K562 treated with DMSO at 1 percent for 48 hours (cell line): ENCODE results near the gene CNNM4. TPM values are rescaled to one million over a fixed set of nuclear protein-coding genes. Genes with fewer than 3 reads are reported as not detected.

ENCODE experiments used
- total RNA-seq: library from RNA; unstranded; fragments of 300-600 nt; gene quantifications from 2 replicates; pipeline ENCODE4 v1.2.3, GENCODE V29; 2022; ENCODE audit warnings: low replicate concordance; ENCODE audit errors: extremely low read depth

Gene CNNM4
- not detected in 2 replicates for total RNA-seq

DNA sequence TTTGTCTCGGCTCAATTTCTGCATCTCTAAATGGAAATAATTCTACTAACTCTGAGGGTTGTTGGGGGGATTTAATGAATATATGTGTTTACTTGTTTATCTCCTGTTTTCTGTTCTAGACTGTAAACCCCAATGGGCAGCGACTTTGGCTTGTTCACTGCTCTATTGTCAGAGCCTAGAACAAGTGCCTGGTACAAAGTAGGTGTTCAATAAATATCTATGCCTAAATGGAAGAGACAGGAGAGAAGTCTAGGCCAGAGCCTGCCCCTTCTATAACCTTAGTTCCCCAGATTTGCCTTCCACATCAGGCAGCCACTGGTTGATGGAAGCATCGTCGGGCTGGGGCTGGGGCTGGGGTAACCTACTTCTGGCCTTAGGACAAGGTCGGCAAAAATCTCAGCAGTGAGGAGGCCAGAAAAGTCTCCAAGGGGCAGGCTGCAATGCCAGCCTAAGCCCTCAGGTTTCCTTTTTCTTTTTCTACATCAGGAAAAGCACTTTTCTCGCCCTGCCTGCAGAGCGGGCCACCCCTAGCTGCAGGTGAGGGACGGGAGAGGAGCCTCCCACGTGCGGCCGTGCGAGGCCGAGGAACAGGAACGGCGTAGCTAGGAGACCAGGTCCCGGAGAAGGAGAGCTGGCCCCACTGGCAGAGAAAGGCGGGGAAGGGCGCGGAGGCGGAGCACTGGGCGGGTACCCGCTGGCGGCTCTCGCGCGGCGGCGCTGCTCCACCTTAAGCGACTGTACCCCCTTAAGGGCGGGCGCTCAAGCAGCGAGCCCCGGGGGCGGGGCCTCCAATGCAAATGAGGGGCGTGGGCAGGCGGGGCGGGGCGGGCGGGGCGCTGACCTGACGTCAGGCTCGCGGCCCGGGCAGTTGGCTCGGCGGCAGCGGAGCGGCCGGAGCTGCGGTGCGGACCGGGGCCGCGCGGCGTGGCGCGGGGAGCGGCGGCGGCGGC lies at the start of gene CNNM4:
Gene CNNM4, plus strand, starts transcription at position 867 of the 950 bp plus-strand sequence. CDS start 98 bp downstream, outside the sequence.

DNA sequence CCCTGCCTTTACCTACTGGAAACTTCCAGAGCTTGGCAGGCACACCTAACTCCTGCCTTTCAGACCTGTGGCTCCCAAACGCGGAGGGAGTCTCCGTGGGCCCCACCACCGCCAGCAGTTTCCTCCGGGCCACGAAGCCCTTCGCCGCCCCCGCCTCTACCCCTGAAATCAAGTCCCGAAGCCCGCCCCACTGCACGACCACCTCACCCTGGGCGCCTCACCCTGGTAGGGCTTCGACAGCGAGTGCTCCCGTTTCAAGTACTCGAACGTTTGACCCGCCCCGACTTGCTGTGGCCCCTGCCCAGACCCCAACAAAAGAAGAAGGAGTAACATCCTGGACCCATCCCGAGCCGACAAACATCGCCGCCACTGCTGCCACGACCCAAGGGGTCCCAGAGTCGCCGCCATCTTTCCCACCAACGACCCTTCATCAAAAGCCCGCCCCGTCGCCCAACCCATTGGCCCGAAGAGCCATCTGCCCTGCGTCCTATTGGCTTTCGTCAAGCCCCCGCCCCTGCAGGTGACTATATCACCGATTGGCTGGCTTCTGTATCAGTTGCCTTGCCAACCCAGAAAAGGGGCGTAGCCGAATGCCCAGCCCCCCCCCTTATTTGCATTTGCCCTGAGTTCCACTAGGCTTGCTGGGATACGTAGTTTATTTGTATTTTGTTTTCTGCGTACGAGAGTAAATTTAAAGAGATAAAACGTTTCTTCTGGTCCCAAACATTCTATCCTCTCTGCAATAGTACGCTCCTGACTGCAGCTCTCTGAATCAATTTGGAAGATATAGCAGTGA lies 20.9 kb upstream of the CNNM4 start, which contains the start of gene LMAN2L:
Gene LMAN2L, minus strand, starts transcription at position 432 of the 796 bp plus-strand sequence. Its CDS starts 24 bp downstream, at position 408.

DNA sequence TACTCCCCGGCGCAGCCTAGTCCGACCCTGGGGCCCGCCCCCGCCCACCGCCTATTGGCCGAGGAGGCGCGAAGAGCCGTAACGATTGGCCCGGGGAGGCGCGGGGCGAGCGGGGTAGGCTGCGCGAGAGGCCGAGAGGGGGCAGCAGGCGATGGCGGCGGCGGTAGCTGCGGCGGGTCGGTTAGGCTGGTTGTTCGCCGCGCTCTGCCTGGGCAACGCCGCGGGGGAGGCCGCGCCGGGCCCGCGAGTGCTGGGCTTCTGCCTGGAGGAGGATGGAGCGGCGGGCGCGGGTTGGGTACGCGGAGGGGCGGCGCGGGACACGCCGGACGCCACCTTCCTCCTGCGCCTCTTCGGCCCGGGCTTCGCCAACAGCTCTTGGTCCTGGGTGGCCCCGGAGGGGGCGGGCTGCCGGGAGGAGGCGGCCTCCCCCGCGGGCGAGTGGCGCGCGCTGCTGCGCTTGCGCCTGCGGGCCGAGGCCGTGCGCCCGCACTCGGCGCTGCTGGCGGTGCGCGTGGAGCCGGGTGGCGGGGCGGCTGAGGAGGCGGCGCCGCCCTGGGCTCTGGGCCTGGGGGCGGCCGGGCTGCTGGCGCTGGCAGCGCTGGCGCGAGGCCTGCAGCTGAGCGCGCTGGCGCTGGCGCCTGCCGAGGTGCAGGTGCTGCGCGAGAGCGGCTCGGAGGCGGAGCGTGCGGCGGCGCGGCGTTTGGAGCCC lies 55.6 kb downstream of the CNNM4 start, which contains the start of gene CNNM3:
Gene CNNM3, plus strand, starts transcription at position 142 of the 709 bp plus-strand sequence. Its CDS starts 10 bp downstream, at position 152.

DNA sequence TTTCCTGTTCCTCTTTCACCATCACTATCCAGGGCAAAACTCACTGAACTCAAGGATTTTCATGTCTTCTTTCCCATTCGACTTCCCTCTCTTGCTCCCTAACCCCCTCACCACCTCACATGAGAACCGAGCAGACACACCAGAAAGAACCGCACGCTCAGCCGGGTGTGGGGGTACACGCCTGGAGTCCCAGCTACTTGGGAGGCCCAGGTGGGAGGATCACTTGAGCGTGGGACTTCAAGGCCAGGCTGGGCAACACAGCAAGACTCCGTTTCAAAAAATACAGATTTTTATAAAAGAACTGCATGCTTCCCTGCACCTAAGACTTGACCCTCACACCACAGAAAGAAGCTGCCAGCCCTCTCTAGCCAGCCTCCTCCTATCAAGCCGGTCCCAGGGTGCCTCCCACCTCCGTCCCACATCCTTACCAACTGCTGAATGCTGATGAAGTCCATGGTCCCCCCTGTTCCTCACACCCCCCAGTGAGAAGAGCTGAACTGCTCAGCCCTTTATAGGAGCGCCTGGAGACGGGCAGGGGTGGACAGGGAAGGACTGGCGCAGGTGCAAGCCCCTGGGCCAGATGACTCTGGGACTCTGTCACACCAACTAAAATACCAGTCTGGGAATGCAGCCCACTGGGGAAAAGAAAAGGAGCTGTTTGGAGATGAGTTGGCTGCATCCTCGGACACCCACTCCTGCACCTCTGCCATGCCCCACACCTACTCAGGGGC lies 83.0 kb downstream of the CNNM4 start, which contains the start of gene ANKRD23:
Gene ANKRD23, minus strand, starts transcription at position 484 of the 731 bp plus-strand sequence. Its CDS starts 29 bp downstream, at position 455.

DNA sequence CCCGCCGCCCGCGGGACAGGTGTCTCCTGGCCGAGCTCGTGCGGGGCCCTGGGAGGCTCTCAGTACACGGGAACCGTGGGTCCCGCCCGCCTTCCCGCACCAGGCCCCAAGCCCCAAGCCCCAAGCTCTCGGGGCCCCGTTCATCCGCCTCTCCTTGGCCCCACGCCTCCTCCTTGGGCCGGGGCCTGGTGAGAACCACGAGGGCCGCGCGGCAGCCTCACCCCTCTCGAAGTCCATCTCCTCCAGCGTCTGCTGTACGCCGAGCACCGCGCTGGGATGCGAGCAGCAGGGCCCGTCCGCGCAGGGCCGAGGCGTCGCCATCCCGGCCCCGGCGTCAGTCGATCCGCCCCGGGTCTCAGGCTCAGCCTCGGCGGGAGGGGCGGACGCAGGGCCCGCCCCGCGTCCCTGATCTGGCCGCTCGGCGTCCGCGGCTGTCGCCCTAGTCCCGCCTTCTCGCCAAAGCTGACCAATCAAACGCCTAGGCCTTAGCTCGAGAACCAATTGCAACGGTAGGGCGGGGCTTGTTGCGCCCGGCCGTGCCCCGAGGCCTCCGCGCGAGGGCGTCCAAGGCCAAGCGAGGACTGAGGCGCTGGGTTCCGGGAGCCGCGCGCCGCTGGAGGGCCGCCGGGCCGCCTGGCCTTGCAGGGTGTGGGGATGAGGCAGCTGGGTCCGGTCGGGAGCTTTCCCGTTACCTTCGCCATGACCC lies 97.1 kb downstream of the CNNM4 start, which contains the start of gene ANKRD39:
Gene ANKRD39, minus strand, starts transcription at position 350 of the 706 bp plus-strand sequence. Its CDS starts 29 bp downstream, at position 321.

Other genes with a start within 250 kb of the CNNM4 start
- gene ARID5A, start 224.2 kb upstream of the CNNM4 start, total RNA-seq = not detected in 2 replicates
- not detected in 2 replicates for gene KANSL3, start 122.6 kb upstream of the CNNM4 start, total RNA-seq
- not detected in 2 replicates for gene FER1L5, start 118.1 kb upstream of the CNNM4 start, total RNA-seq
- not detected in 2 replicates for gene LMAN2L, start 20.8 kb upstream of the CNNM4 start, total RNA-seq
- gene CNNM3, start 55.4 kb downstream of the CNNM4 start, total RNA-seq = not detected in 2 replicates
- not detected in 2 replicates for gene ANKRD23, start 83.1 kb downstream of the CNNM4 start, total RNA-seq
- gene ANKRD39, start 97.1 kb downstream of the CNNM4 start, total RNA-seq = not detected in 2 replicates
- not detected in 2 replicates for gene SEMA4C, start 109.2 kb downstream of the CNNM4 start, total RNA-seq
- gene FAM178B, start 225.7 kb downstream of the CNNM4 start, total RNA-seq = not detected in 2 replicates